K562 (cell line): Measurements from ENCODE around the gene AGBL1. TPM values are rescaled to one million over a fixed set of nuclear protein-coding genes. Genes with fewer than 3 reads are reported as not detected.

Source experiments
- ATAC-seq: fragments of 200-7000 bp; cut with Tn5 transposase; 3 replicates; pipeline ENCODE4 v1.9.1; 2020; ENCODE audit warnings: moderate library complexity
- BruUV-seq: library from RNA; stranded (reverse); fragments of 400-500 nt; replicated peaks from 2 replicates; lab custom pipeline; 2021; lab: Mats Ljungman, UMichigan
- CTCF ChIA-PET: fragments of 300-600 bp; formaldehyde crosslinking; extraction: SDS; loops from one replicate; lab custom pipeline; 2021; ENCODE audit warnings: low intra/inter-chr PET ratio; lab: Yijun Ruan, JAX
- POLR2A ChIA-PET: fragments of 300-600, 350-650 bp; sonication (Branson Sonifier 250); formaldehyde crosslinking; extraction: SDS; loops from one replicate; lab custom pipeline; 2021; ENCODE audit warnings: antibody characterized with exemption, inconsistent platforms; lab: Yijun Ruan, JAX
- DNase-seq, 4 experiments: peaks; one replicate each; pipeline versions ENCODE4 v3.0.0 to v3.0.0-alpha.2; 2011 to 2018; ENCODE audit warnings: low spot score in 3 of 4, mixed read lengths in 3 of 4; ENCODE audit errors: extremely low read depth in 1 of 4
- FAIRE-seq: peaks from 2 replicates; lab custom pipeline; 2011; peaks lifted over from hg19 to GRCh38; lab: Jason Lieb, UNC
- H2AFZ ChIP-seq: 2 replicates; pipeline ENCODE4 v1.6.0; 2011; ENCODE audit warnings: low read depth, low read length, control low read depth, inconsistent platforms
- H3K27ac ChIP-seq: fragments of 200-600 bp; 3 replicates; pipeline ENCODE4 v1.8.0; 2011; ENCODE audit warnings: low read depth, mild to moderate bottlenecking, control low read depth, inconsistent platforms, low read length, moderate library complexity, mixed read lengths; ENCODE audit errors: extremely low read depth
- H3K27me3 ChIP-seq, 2 experiments: fragments of 300-600 bp in 1 of 2; 2 replicates in 1 of 2; 3 replicates in 1 of 2; pipeline versions ENCODE4 v1.6.0 to v1.8.0; 2011; ENCODE audit warnings: inconsistent platforms in 2 of 2, low read length in 2 of 2, mild to moderate bottlenecking in 1 of 2, mixed read lengths in 1 of 2, moderate library complexity in 1 of 2; ENCODE audit not compliant: control insufficient read depth in 2 of 2, insufficient read depth in 2 of 2
- H3K36me3 ChIP-seq: fragments of 300-600 bp; 3 replicates; pipeline ENCODE4 v1.8.0; 2011; ENCODE audit warnings: mild to moderate bottlenecking, low read length, inconsistent platforms; ENCODE audit not compliant: control insufficient read depth, insufficient read depth
- H3K4me1 ChIP-seq, 2 experiments: fragments of 200-600 bp in 1 of 2; replicated peaks in 1 of 2; 2 replicates in 1 of 2; 3 replicates in 1 of 2; pipeline versions ENCODE4 v1.5.1 to v1.8.0; 2011; ENCODE audit warnings: inconsistent platforms in 2 of 2, low read length in 2 of 2, mild to moderate bottlenecking in 1 of 2, mixed read lengths in 1 of 2, moderate library complexity in 1 of 2; ENCODE audit not compliant: control insufficient read depth in 2 of 2, insufficient read depth in 2 of 2
- H3K4me2 ChIP-seq: 2 replicates; pipeline ENCODE4 v1.6.1; 2011; ENCODE audit warnings: low read length, control low read depth, inconsistent platforms, mixed read lengths; ENCODE audit not compliant: insufficient read depth
- H3K4me3 ChIP-seq: fragments of 200-600 bp; sonication (generic), shearing (Covaris generic); 2 replicates; pipeline ENCODE4 v1.5.1; 2016; ENCODE audit warnings: control low read depth, inconsistent platforms
- H3K79me2 ChIP-seq: fragments of 200-600 bp; 3 replicates; pipeline ENCODE4 v1.8.0; 2011; ENCODE audit warnings: low read length, inconsistent platforms; ENCODE audit not compliant: control insufficient read depth, insufficient read depth
- H3K9ac ChIP-seq, 2 experiments: 2 replicates each; pipeline versions ENCODE4 v1.6.0 to v1.6.1; 2011; ENCODE audit warnings: low read depth in 2 of 2, low read length in 2 of 2, control low read depth in 1 of 2, inconsistent platforms in 1 of 2, mild to moderate bottlenecking in 1 of 2, mixed read lengths in 1 of 2; ENCODE audit not compliant: insufficient read depth in 1 of 2
- H3K9me1 ChIP-seq: one replicate; pipeline ENCODE4 v1.6.0; 2011; ENCODE audit warnings: inconsistent platforms, mild to moderate bottlenecking, low read length, moderate library complexity; ENCODE audit not compliant: control insufficient read depth, insufficient read depth
- H3K9me3 ChIP-seq: replicated peaks from 2 replicates; pipeline ENCODE4 v1.5.1; 2011; ENCODE audit warnings: low read depth, low read length, inconsistent platforms; ENCODE audit not compliant: control insufficient read depth, insufficient read depth
- H4K20me1 ChIP-seq: replicated peaks from 2 replicates; pipeline ENCODE4 v1.6.1; 2011; ENCODE audit warnings: low read length, inconsistent platforms, mixed read lengths; ENCODE audit not compliant: control insufficient read depth, insufficient read depth
- ID3 ChIP-seq, 2 experiments: fragments of 250-450 bp in 1 of 2; fragments of 450-650 bp in 1 of 2; sonication (Bioruptor Pico) in 1 of 2; IDR thresholded peaks; 2 replicates each; pipeline versions ENCODE4 v1.6.1 to v1.8.0; 2016 to 2021; ENCODE audit warnings: mild to moderate bottlenecking in 2 of 2, moderate library complexity in 2 of 2, missing compliant biosample characterization in 1 of 2, missing genetic modification characterization in 1 of 2
- IRF1 ChIP-seq: sonication (generic); formaldehyde crosslinking; IDR thresholded peaks from 2 replicates; pipeline ENCODE4 v1.8.0; 2022; ENCODE audit warnings: missing genetic modification reagents, mild to moderate bottlenecking, borderline replicate concordance
- KDM2B ChIP-seq: fragments of 250-450 bp; sonication (Bioruptor Pico); IDR thresholded peaks from 2 replicates; pipeline ENCODE4 v1.8.0; 2021; ENCODE audit warnings: mild to moderate bottlenecking, moderate library complexity
- KLF16 ChIP-seq: IDR thresholded peaks from 2 replicates; pipeline ENCODE4 v1.6.1; 2016; ENCODE audit warnings: antibody characterized with exemption
- NR2C1 ChIP-seq, 2 experiments: fragments of 450-650 bp; IDR thresholded peaks; 2 replicates each; pipeline ENCODE4 v1.6.1; 2017; ENCODE audit warnings: mild to moderate bottlenecking in 2 of 2, antibody characterized with exemption in 1 of 2, inconsistent platforms in 1 of 2, missing compliant biosample characterization in 1 of 2, missing genetic modification characterization in 1 of 2
- PTBP1 ChIP-seq: fragments of 200-400 bp; formaldehyde crosslinking; IDR thresholded peaks from 2 replicates; pipeline ENCODE4 v1.6.1; 2017; ENCODE audit warnings: low read depth, low read length
- SRSF3 ChIP-seq: fragments of 200-400 bp; formaldehyde crosslinking; IDR thresholded peaks from 2 replicates; pipeline ENCODE4 v1.6.1; 2016; ENCODE audit warnings: mild to moderate bottlenecking, low read length, moderate library complexity; ENCODE audit not compliant: insufficient read depth
- THAP12 ChIP-seq: fragments of 250-450 bp; sonication (Bioruptor Pico); IDR thresholded peaks from 2 replicates; pipeline ENCODE4 v1.9.0; 2021; ENCODE audit warnings: mild to moderate bottlenecking, inconsistent platforms
- TOE1 ChIP-seq, 2 experiments: fragments of 450-650 bp in 1 of 2; sonication (generic) in 1 of 2; formaldehyde crosslinking in 1 of 2; IDR thresholded peaks; 2 replicates each; pipeline versions ENCODE4 v1.7.1 to v1.8.0; 2016 to 2022; ENCODE audit warnings: borderline replicate concordance in 2 of 2, mild to moderate bottlenecking in 2 of 2, antibody characterized with exemption in 1 of 2, inconsistent platforms in 1 of 2, low read depth in 1 of 2, missing genetic modification reagents in 1 of 2, moderate library complexity in 1 of 2
- ZNF232 ChIP-seq: sonication (generic); formaldehyde crosslinking; IDR thresholded peaks from 2 replicates; pipeline ENCODE4 v1.8.0; 2022; ENCODE audit warnings: mild to moderate bottlenecking, missing genetic modification reagents
- ZNF282 ChIP-seq: sonication (generic); formaldehyde crosslinking; IDR thresholded peaks from 2 replicates; pipeline ENCODE4 v1.8.1; 2023; ENCODE audit warnings: missing genetic modification reagents
- ZNF41 ChIP-seq: fragments of 250-450 bp; sonication (Bioruptor Pico); conservative IDR thresholded peaks from 2 replicates; pipeline ENCODE4 v1.4.0; 2020; ENCODE audit warnings: mild to moderate bottlenecking
- WGBS: fragments of 100-300 bp; shearing (Covaris generic); methylation state at CpG from one replicate; pipeline ENCODE4 v1.1.6; 2016; ENCODE audit warnings: low coverage, mixed read lengths; ENCODE audit not compliant: insufficient coverage; ENCODE audit errors: missing lambda C conversion rate; 5-methylcytosine and 5-hydroxymethylcytosine counted together
- in situ Hi-C: fragments of 300-500 bp; cut with MboI; formaldehyde crosslinking; loops from 4 replicates; pipeline ENCODE4 v1.15.0; 2018; ENCODE audit warnings: inconsistent platforms, mixed read lengths
- intact Hi-C: fragments of 100-400 bp; cut with micrococcal nuclease; formaldehyde crosslinking; loops from 2 replicates; pipeline ENCODE4 v1.14.2; 2022
- polyA plus RNA-seq, 8 experiments: library from polyadenylated mRNA; depleted of rRNA in 4 of 8; stranded (reverse) in 5 of 8; unstranded in 3 of 8; fragments of >200 nt; fragmentation: Nextera tagmentation in 2 of 8; fragmentation: Illumina TruSeq in 1 of 8; extraction: Ambion mirVana in 2 of 8; extraction: Trizol in 1 of 8; gene quantifications; 2 replicates each; pipeline versions ENCODE4 v1.2.1 to v1.2.3, GENCODE V29; 2011 to 2014; ENCODE audit warnings: inconsistent platforms in 1 of 8, missing spikeins in 1 of 8
- total RNA-seq, 7 experiments: library from RNA; depleted of rRNA in 6 of 7; stranded (reverse); fragments of >200 nt in 6 of 7; fragmentation: Illumina TruSeq in 2 of 7; extraction: Trizol in 2 of 7; gene quantifications; 2 replicates each; pipeline versions ENCODE4 v1.2.1 to v1.2.3, GENCODE V29; 2011 to 2021; ENCODE audit warnings: low replicate concordance in 1 of 7

AGBL1 gene
- total and polyA plus RNA-seq, 9 of the 15 experiments (the other 6 are each of a cell fraction or from before 2014, with no cell fraction given) = not detected

- H3K27ac ChIP-seq = no peak overlapping the region
- no peaks in the 10 kb centered on the region for H3K79me2 ChIP-seq
- H4K20me1 ChIP-seq = no peaks in the 10 kb centered on the region
- ATAC-seq (no peak), DNase-seq (no peak), FAIRE-seq (no peak)
- no peaks in the 10 kb centered on the region for H3K36me3 ChIP-seq
- no peaks in the 10 kb centered on the region for H3K27me3 ChIP-seq
- WGBS = 0% methylated on average over 4 of the region's 4 CpGs
- no TSS peak for BruUV-seq
- peaks cover 2% of the 10 kb centered on the region; the same call in 1 of the 2 replicates for H3K9me3 ChIP-seq
- intact Hi-C loops (no loop called here), in situ Hi-C loops (no loop called here)
- no peaks in the 10 kb centered on the region for H3K9me1 ChIP-seq
- no peak overlapping the region for H3K4me3 ChIP-seq
- no peak overlapping the region for H3K4me2 ChIP-seq
- ChIA-PET CTCF (no interaction called here), POLR2A (no interaction called here)
- no peak overlapping the region for H2AFZ ChIP-seq
- TF ChIP-seq NR2C1 (IDR thresholded peaks at IDR 0.05) = no peak
- TF ChIP-seq NR2C1 (tag; IDR thresholded peaks at IDR 0.05) = no peak
- no peak for TF ChIP-seq ZNF282 (CRISPR knock-in tag)
- TF ChIP-seq PTBP1 = no peak
- no peak for TF ChIP-seq KDM2B
- no peak for TF ChIP-seq IRF1
- no peak for TF ChIP-seq THAP12 (CRISPR knock-in tag)
- no peak for TF ChIP-seq ID3 (CRISPR knock-in tag; IDR thresholded peaks at IDR 0.05)
- TF ChIP-seq ID3 (tag; IDR thresholded peaks at IDR 0.05) = no peak
- TF ChIP-seq TOE1 (IDR thresholded peaks at IDR 0.05; ENCODE audit: borderline replicate concordance) = no peak
- TF ChIP-seq TOE1 (CRISPR knock-in tag; IDR thresholded peaks at IDR 0.05; ENCODE audit: borderline replicate concordance, low read depth) = no peak
- no peak for TF ChIP-seq KLF16
- TF ChIP-seq SRSF3 = no peak
- no peak for TF ChIP-seq ZNF232 (CRISPR knock-in tag)
- no peak for TF ChIP-seq ZNF41 (CRISPR knock-in tag)
- H3K9ac ChIP-seq = no peak overlapping the region
- H3K4me1 ChIP-seq = no peaks in the 10 kb centered on the region
Observed at GRCh38 chr15:86106306-86106705, 26.6 kb downstream of the AGBL1 start.
